Neural progenitor cell (in vitro differentiated cells): Measurements from ENCODE around the gene SS18L1. TPM values are rescaled to one million over a fixed set of nuclear protein-coding genes. Genes with fewer than 3 reads are reported as not detected.
A peak's percentile ranks its signal among the peaks of the same experiment; 100 is the strongest.

Experiments
- DNase-seq: peaks from one replicate; pipeline ENCODE4 v3.0.0-alpha.2; 2016; ENCODE audit warnings: low spot score
- H2AFZ ChIP-seq: fragments of 200-600 bp; sonication (generic); replicated peaks from 2 replicates; pipeline ENCODE4 v1.6.1; 2016; ENCODE audit warnings: antibody characterized with exemption
- H3F3A ChIP-seq: fragments of 200-600 bp; sonication (generic); 2 replicates; pipeline ENCODE4 v1.6.1; 2016; ENCODE audit warnings: antibody characterized with exemption, low read depth
- H3K27ac ChIP-seq: fragments of 200-600 bp; sonication (generic); 2 replicates; pipeline ENCODE4 v1.5.1; 2016; ENCODE audit warnings: mild to moderate bottlenecking
- H3K27me3 ChIP-seq: fragments of 200-600 bp; sonication (generic); 2 replicates; pipeline ENCODE4 v1.6.1; 2016; ENCODE audit warnings: mild to moderate bottlenecking, moderate library complexity
- H3K36me3 ChIP-seq: fragments of 200-600 bp; sonication (generic); 2 replicates; pipeline ENCODE4 v1.5.1; 2016
- H3K4me1 ChIP-seq: fragments of 200-600 bp; sonication (generic); 2 replicates; pipeline ENCODE4 v1.6.1; 2016; ENCODE audit warnings: mixed run types
- H3K4me2 ChIP-seq: fragments of 200-600 bp; sonication (generic); 2 replicates; pipeline ENCODE4 v1.6.1; 2016
- H3K4me3 ChIP-seq: fragments of 200-600 bp; sonication (generic); 2 replicates; pipeline ENCODE4 v1.5.1; 2016
- H3K79me2 ChIP-seq: fragments of 200-600 bp; sonication (generic); 2 replicates; pipeline ENCODE4 v1.6.1; 2016; ENCODE audit warnings: low read depth
- H3K9ac ChIP-seq: fragments of 200-600 bp; sonication (generic); 2 replicates; pipeline ENCODE4 v1.6.1; 2016
- H3K9me3 ChIP-seq: fragments of 200-600 bp; sonication (generic); 2 replicates; pipeline ENCODE4 v1.5.1; 2016; ENCODE audit warnings: low read depth
- H4K20me1 ChIP-seq: fragments of 200-600 bp; sonication (generic); 2 replicates; pipeline ENCODE4 v1.6.1; 2016; ENCODE audit warnings: low read depth
- H3K27ac Mint-ChIP-seq: 3 replicates; pipeline ENCODE4 v1.8.0; 2021; ENCODE audit warnings: mixed read lengths
- H3K27me3 Mint-ChIP-seq: 2 replicates; pipeline ENCODE4 v1.8.0; 2022; ENCODE audit warnings: low read depth, mild to moderate bottlenecking, inconsistent platforms, moderate library complexity, mixed read lengths; ENCODE audit not compliant: insufficient read depth
- H3K36me3 Mint-ChIP-seq: 3 replicates; pipeline ENCODE4 v1.8.0; 2021; ENCODE audit warnings: mixed read lengths
- H3K4me1 Mint-ChIP-seq: 3 replicates; pipeline ENCODE4 v1.8.0; 2021; ENCODE audit warnings: mixed read lengths
- H3K4me3 Mint-ChIP-seq: 3 replicates; pipeline ENCODE4 v1.8.0; 2021; ENCODE audit warnings: mild to moderate bottlenecking, moderate library complexity, mixed read lengths
- H3K9me3 Mint-ChIP-seq: 3 replicates; pipeline ENCODE4 v1.8.0; 2020; ENCODE audit warnings: mixed read lengths
- EZH2 ChIP-seq: fragments of 200-600 bp; sonication (generic); IDR thresholded peaks from 2 replicates; pipeline ENCODE4 v1.6.1; 2017; ENCODE audit warnings: antibody characterized with exemption, mild to moderate bottlenecking, moderate library complexity
- EZH2phosphoT487 ChIP-seq: fragments of 200-600 bp; sonication (generic); IDR thresholded peaks from 2 replicates; pipeline ENCODE4 v1.6.1; 2017; ENCODE audit warnings: antibody characterized with exemption
- total RNA-seq: library from RNA; depleted of rRNA; stranded (reverse); fragments of >200 nt; gene quantifications from 2 replicates; pipeline ENCODE4 v1.2.3, GENCODE V29; 2015; ENCODE audit warnings: low replicate concordance
- TF ChIP-seq, protein P1 (sequence below): fragments of 200-600 bp; sonication (generic); IDR thresholded peaks from 2 replicates; pipeline ENCODE4 v1.5.1; 2017; ENCODE audit warnings: antibody characterized with exemption, mild to moderate bottlenecking

The SS18L1 gene
- total RNA-seq, 1 donor from 2014 or later: 25.5 TPM

DNA sequence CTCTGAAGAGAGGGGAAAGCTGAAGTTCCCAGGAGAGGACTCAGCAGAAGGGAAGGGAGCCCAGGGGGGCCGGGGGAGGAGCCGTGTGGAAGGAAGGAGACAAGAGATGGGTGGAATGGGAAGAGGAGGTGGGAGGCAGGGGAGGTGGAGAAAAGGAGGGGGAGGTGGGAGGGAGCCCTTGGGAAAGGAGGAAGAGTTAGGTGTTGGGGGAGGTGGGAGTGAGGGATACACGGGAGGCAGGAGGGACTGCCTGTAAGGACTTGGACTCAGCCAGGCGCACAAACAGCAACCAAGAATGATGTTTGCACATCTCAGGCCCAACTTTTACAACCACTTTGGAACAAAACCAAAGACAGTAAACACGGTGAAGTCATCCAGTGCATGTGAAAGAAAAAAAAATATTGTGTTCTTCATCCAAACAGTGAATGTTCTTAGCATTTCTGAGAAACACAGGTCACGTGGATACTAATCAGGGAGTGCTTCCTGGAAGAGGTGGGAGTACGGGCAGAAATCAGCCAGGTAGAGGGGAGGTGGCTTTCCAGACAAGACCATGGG is 38.7 kb upstream of the SS18L1 start:
- Mint-ChIP-seq H3K36me3 (peaks cover 2% of the 10 kb centered on the region), H3K4me3 (no peak overlapping the region), H3K9me3 (peaks cover 45% of the 10 kb centered on the region), H3K4me1 (no peaks in the 10 kb centered on the region), H3K27ac (no peak overlapping the region), H3K27me3 (peaks cover 9% of the 10 kb centered on the region)
- Histone ChIP-seq H2AFZ (no peak overlapping the region), H3K79me2 (no peaks in the 10 kb centered on the region), H3F3A (no peaks in the 10 kb centered on the region), H3K9ac (no peak overlapping the region), H3K36me3 (no peaks in the 10 kb centered on the region), H3K9me3 (no peaks in the 10 kb centered on the region), H3K27me3 (no peaks in the 10 kb centered on the region), H4K20me1 (no peaks in the 10 kb centered on the region), H3K4me2 (no peak overlapping the region), H3K4me3 (no peak overlapping the region), H3K4me1 (no peaks in the 10 kb centered on the region), H3K27ac (no peak overlapping the region)
- TF ChIP-seq, protein P1, sequence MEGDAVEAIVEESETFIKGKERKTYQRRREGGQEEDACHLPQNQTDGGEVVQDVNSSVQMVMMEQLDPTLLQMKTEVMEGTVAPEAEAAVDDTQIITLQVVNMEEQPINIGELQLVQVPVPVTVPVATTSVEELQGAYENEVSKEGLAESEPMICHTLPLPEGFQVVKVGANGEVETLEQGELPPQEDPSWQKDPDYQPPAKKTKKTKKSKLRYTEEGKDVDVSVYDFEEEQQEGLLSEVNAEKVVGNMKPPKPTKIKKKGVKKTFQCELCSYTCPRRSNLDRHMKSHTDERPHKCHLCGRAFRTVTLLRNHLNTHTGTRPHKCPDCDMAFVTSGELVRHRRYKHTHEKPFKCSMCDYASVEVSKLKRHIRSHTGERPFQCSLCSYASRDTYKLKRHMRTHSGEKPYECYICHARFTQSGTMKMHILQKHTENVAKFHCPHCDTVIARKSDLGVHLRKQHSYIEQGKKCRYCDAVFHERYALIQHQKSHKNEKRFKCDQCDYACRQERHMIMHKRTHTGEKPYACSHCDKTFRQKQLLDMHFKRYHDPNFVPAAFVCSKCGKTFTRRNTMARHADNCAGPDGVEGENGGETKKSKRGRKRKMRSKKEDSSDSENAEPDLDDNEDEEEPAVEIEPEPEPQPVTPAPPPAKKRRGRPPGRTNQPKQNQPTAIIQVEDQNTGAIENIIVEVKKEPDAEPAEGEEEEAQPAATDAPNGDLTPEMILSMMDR: no peak
- TF ChIP-seq EZH2phosphoT487 (no peak), EZH2 (no peak)
- DNase-seq: no peak

DNA sequence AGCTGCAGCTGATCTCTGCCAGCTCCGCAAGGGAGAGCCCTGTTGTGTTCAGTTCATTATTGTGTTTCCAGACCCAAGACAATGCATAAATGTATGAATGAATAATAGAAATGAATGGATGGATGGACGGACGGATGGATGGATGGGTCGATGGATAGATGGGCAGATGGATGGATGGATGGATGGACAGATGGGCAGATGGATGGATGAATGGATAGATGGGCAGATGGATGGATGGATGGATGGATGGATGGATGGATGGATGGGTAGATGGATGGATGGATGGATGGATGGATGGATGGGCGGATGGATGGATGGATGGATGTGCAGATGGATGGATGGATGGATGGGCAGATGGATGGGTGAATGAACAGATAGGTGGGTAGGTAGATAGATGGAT is 38.0 kb upstream of the SS18L1 start:
- Histone ChIP-seq H3F3A (no peaks in the 10 kb centered on the region), H3K36me3 (no peaks in the 10 kb centered on the region), H3K9me3 (no peaks in the 10 kb centered on the region), H3K27ac (no peak overlapping the region), H4K20me1 (no peaks in the 10 kb centered on the region), H3K4me3 (no peak overlapping the region), H3K4me1 (no peaks in the 10 kb centered on the region), H3K79me2 (no peaks in the 10 kb centered on the region), H3K4me2 (no peak overlapping the region), H3K9ac (no peak overlapping the region), H2AFZ (no peak overlapping the region), H3K27me3 (no peaks in the 10 kb centered on the region)
- Mint-ChIP-seq H3K4me3 (peak overlapping the region; percentile 30), H3K9me3 (peaks cover 50% of the 10 kb centered on the region), H3K27me3 (peaks cover 9% of the 10 kb centered on the region), H3K4me1 (no peaks in the 10 kb centered on the region), H3K36me3 (peaks cover 6% of the 10 kb centered on the region), H3K27ac (no peak overlapping the region)
- no peak for TF ChIP-seq EZH2
- TF ChIP-seq, protein P1: no peak
- TF ChIP-seq EZH2phosphoT487: no peak
- DNase-seq: no peak

GRCh38 chr20:62111148-62111547 is 32.4 kb upstream of the SS18L1 start:
- H3K4me2 ChIP-seq: no peak overlapping the region
- H3K27me3 ChIP-seq: no peaks in the 10 kb centered on the region
- H3K9ac ChIP-seq: no peak overlapping the region
- Mint-ChIP-seq H3K9me3 (peaks cover 55% of the 10 kb centered on the region), H3K27ac (no peak overlapping the region), H3K4me1 (peaks cover 3% of the 10 kb centered on the region), H3K27me3 (peaks cover 3% of the 10 kb centered on the region), H3K4me3 (no peak overlapping the region), H3K36me3 (peaks cover 6% of the 10 kb centered on the region)
- no peaks in the 10 kb centered on the region for H3K36me3 ChIP-seq
- TF ChIP-seq EZH2phosphoT487: no peak
- no peak for TF ChIP-seq EZH2
- TF ChIP-seq, protein P1: no peak
- no peaks in the 10 kb centered on the region for H4K20me1 ChIP-seq
- H3K9me3 ChIP-seq: no peaks in the 10 kb centered on the region
- no peaks in the 10 kb centered on the region for H3K79me2 ChIP-seq
- H2AFZ ChIP-seq: no peak overlapping the region
- H3K27ac ChIP-seq: no peak overlapping the region
- no peak overlapping the region for H3K4me3 ChIP-seq
- DNase-seq: no peak
- H3K4me1 ChIP-seq: peaks cover 5% of the 10 kb centered on the region
- no peaks in the 10 kb centered on the region for H3F3A ChIP-seq
